ENCODE data around the gene FMNL1.

FMNL1 gene

DNA sequence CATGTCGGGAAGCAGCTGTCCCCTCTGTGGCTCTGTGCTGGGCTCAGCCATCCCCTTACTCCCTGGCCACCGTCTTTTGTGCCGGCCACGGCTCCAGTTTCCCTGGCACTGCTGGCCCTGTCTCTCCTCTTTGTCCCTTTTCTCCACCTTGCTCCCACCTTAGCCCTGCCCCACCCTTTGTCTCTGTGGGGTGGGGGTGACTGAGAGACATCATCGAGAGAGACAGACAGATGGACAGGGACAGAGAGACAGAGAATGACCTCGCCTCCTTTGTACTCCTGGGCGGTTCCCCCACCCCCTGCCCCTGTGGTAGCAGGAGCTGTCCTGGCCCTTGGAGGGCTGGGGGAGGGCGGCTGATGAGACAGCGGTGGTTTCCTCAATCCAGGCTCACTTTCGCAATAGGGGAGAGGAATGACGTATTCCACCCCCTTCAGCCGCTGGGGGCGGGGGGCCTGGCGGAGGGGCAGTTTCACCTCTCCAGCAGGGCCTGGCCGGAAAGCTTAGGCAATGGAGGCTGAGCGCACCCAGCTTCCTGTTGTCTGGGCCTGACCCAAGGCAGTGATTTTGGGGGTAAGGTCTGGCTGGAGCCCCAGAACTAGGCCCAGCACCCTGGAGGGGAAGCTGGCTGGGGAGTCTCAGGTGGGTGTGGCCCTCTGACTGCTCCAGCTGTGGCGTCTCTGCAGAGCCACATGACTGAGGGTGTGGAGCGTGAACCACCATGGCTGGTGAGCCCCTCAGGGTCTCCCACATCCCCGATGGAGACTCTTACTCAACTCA is 7.3 kb downstream of the FMNL1 start:
- Mint-ChIP-seq H3K9me3 (no peaks in the 10 kb centered on the region), H3K4me1 (ENCODE audit: low read depth) (peaks cover 99% of the 10 kb centered on the region), H3K4me3 (peak overlapping the region; percentile 99), H3K27me3 (no peaks in the 10 kb centered on the region), H3K27ac (peak overlapping the region; percentile 98), H3K36me3 (ENCODE audit: low read depth) (peaks cover 40% of the 10 kb centered on the region)

DNA sequence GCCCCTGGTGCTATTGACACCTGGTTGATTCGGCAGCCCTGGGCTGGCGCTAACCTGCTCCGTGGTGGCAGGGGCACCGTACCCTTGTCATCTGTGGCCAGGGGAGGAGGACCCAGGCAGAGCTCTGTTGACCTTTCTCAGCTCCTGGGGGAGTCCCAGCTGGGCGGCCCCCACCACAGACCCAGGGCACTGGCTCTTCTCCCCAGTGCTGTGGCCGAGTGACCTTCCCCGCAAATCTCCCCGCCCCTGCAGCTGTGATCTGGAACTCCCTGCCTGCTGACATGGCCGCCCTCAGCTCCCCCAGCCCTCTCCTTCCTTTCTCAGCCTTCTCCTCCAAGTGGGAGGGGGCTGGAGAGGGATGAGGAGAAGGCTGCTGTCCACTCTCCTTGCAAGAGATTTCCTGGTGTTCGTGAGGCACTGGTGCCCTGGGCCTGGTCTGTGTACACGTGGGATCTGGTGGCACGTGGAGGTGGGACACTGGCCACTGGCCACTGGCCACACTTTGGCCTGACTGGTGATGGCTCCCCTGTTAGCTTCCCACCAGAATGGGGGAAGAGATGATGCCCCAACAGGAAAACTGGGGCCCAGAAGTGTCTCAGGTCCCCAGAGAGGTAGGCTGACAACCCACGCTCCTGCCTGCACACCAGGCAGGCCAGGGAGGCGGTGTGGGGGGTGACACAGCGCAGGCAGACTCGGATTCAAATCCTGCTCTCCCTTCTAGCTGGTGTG is 8.2 kb downstream of the FMNL1 start:
- H3K4me3 Mint-ChIP-seq: peak overlapping the region; percentile 99

DNA sequence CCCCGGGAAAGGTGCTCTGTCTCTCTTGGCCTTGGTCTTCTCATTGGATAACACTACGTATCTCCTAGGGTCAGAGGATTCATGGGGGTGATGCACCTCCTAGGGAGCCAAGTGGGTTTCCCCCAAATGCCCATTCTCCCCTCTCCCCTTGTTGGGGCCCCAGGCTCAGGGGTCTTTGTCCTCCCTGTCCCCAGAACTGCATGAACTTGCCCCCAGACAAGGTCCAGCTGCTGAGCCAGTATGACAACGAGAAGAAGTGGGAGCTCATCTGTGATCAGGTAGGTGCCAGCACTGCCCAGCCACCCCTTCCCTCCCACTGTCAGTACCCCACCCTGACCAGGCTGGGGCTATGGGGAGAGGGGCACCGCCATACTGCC is 8.7 kb downstream of the FMNL1 start:
- Mint-ChIP-seq H3K9me3 (no peaks in the 10 kb centered on the region), H3K4me1 (ENCODE audit: low read depth) (peaks cover 99% of the 10 kb centered on the region), H3K27me3 (no peaks in the 10 kb centered on the region), H3K4me3 (peak overlapping the region; percentile 99), H3K36me3 (ENCODE audit: low read depth) (peaks cover 46% of the 10 kb centered on the region), H3K27ac (peak overlapping the region; percentile 98)

More for the DNA sequence above, 8.2 kb downstream of the FMNL1 start:
- no peaks in the 10 kb centered on the region for H3K27me3 Mint-ChIP-seq
- peaks cover 45% of the 10 kb centered on the region for H3K36me3 Mint-ChIP-seq (ENCODE audit: low read depth)
- peaks cover 99% of the 10 kb centered on the region for H3K4me1 Mint-ChIP-seq (ENCODE audit: low read depth)
- no peaks in the 10 kb centered on the region for H3K9me3 Mint-ChIP-seq
- H3K27ac Mint-ChIP-seq: peak overlapping the region; percentile 98

DNA sequence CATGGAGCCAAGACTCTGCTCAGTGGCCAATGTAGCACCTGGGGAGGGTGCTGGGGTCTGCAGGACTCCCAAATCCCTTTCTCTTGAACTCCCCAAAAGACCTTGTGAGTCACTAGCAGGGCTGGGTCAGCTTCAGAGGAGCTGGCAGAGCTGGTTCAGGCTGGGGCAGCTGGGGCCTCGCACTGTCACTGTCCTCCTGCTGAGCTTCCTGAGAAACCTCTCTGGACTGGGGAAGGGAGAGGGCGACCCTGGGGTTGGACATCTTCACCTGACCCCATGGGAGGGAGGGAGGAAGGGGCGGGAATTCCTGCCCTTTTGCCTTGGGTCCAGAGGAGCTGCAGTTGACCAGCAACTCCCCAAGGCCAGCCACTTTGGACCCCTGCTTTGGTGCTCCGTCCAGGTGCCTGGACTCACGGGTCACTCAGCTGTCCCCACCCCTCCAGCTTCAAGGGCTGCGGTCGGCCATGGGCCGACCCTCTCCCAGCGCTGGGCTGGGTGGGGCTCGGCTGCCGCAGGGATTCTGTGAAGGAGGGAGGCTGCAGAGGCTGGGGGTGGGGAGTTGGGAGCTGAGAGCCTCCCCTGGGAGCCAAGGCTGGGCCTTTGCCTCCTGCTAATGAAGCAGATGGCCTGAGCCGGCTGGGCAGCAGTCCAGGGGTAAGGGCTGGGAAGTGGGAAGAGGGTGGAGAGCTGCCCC is 9.2 kb downstream of the FMNL1 start:
- H3K9me3 Mint-ChIP-seq: no peaks in the 10 kb centered on the region
- peaks cover 44% of the 10 kb centered on the region for H3K36me3 Mint-ChIP-seq (ENCODE audit: low read depth)
- no peaks in the 10 kb centered on the region for H3K27me3 Mint-ChIP-seq
- peak overlapping the region; percentile 99 for H3K4me3 Mint-ChIP-seq
- peaks cover 99% of the 10 kb centered on the region for H3K4me1 Mint-ChIP-seq (ENCODE audit: low read depth)
- peak overlapping the region; percentile 98 for H3K27ac Mint-ChIP-seq

DNA sequence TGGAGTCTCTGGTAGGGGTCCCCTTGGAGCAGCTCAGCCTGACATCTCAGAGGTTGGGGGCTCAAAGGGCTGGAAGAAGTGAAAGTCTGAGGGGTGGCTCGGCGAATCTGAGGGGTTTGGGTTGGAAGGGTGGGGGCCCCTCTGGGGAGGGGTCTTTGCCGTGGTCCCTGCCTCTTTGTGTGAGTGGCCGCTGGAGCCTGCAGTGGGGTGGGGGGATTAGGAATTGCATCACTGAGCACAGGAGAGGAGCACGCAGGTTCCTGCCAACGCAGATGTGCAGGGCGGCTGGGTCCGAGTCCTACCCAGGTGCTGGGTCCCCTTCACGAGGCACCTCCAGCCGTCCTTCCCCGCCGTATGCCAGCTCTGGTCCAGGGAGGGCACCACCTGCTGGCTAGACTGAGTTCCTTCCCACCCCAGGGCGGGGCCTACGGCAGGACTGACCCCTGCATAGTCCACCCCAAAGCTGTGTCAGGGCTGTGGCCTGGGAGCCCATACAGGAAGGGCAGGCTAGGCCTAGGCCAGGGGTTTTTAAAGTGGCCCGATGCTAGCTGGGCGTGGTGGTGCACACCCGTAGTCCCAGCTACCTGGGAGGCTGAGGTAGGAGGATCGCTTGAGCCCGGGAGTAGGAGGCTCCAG is 9.9 kb downstream of the FMNL1 start:
- Mint-ChIP-seq H3K9me3 (no peaks in the 10 kb centered on the region), H3K36me3 (ENCODE audit: low read depth) (peaks cover 40% of the 10 kb centered on the region), H3K4me1 (ENCODE audit: low read depth) (peaks cover 95% of the 10 kb centered on the region), H3K27ac (peak overlapping the region; percentile 98), H3K4me3 (peak overlapping the region; percentile 99), H3K27me3 (no peaks in the 10 kb centered on the region)

DNA sequence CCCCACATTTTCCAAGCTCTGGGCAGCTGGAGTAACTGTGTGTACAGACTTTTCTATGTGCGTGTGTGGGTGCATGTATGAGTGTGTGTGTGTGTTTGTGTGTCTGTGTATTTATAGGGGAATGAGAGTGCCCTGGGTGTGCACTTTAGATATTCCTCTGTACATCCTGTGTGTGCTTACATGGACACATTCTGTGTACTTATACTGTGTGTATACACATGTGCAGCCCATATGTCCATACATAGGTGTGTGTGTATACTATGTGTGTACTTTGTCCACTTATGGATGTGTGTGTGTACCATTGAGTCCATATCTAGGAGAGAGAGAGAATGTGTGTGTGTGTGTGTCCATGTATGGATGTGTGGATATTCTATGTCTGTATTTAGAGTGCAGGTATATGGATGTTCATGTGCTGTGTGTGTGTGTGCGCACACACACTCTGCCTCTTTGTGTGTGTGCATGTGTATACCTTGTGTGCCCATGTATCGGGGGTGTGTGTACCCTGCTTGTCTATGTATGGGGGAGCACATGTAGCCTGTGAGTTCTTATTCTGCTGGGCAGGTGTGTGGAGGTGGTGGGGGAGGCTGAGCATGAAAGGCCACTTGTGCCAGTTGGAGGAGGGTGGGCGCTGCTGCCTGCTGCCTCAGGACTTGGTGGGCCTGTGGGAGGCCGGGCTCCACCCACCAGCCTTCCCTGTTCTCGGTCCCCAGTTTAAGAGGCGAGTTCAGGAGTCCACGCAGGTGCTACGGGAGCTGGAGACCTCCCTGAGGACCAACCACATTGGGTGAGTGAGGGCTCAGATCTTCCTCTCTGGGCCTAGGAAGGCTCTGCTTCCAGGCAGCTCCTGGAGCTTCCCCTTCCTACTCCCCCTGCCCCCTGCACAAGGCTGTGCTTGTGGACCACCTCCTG is 11.1 kb downstream of the FMNL1 start:
- Mint-ChIP-seq H3K36me3 (ENCODE audit: low read depth) (peaks cover 48% of the 10 kb centered on the region), H3K27me3 (no peaks in the 10 kb centered on the region), H3K4me1 (ENCODE audit: low read depth) (peaks cover 87% of the 10 kb centered on the region), H3K27ac (peak overlapping the region; percentile 98), H3K9me3 (no peaks in the 10 kb centered on the region), H3K4me3 (peak overlapping the region; percentile 99)

DNA sequence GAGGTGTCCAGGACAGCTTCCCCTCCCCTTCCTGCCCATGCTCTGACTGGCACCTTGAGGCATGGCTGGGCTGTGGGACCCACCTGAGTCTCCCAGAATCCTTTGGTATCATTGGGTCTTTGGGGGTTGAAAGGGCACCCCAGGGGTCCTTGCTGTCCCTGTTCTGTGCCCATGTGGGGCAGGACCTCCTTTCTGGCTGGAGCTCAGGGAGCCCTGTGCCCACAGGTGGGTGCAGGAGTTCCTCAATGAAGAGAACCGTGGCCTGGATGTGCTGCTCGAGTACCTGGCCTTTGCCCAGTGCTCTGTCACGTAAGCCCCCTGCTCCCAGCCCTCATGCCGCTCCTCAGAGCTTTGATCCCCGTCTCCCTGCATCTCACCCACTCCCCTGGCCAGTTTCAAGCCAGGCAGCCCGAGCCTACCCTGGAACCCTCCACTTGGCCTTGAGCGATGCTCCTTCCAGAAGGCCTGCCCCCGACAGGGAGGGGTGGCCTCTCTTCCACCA is 11.8 kb downstream of the FMNL1 start:
- Mint-ChIP-seq H3K36me3 (ENCODE audit: low read depth) (peaks cover 55% of the 10 kb centered on the region), H3K27ac (peak overlapping the region; percentile 98), H3K9me3 (no peaks in the 10 kb centered on the region), H3K27me3 (no peaks in the 10 kb centered on the region), H3K4me3 (peak overlapping the region; percentile 73), H3K4me1 (ENCODE audit: low read depth) (peaks cover 85% of the 10 kb centered on the region)

DNA sequence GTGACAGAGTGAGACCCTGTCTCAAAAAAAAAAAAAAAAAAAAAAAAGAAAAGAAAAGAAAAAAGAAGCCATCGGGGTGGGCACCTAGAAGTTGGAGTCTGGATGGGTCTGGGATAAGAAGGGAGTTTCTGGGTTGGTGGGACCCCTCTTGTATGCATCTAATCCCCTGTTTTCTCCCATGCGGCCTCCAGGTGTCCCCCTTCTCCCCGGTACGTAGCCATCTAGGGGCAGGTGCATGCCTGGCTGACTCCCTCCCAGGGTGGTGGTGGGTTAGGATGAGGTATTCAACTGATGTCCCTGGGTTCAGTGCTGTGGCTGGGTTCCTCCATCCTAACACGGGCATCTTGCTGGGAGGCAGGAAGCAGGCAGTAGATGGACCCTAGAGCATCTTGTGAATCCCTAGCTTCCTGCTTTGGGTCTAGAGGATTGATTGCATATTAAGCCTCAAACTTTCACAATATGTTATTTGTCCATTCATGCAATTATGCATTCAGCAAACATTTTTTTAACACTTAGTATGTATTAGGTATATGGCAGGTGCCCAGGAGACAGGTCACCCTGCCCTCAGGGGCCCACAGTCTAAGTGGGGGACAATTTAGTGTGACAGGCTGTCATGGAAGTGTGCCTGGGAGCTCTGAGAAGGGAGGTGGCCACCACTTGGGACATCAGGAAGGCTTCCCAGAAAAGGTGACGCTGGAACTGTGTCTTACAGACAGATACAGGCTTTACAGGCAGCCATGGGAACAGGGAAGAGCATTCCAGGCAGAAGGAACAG is 13.1 kb downstream of the FMNL1 start:
- H3K9me3 Mint-ChIP-seq: no peaks in the 10 kb centered on the region
- peak overlapping the region; percentile 57 for H3K4me3 Mint-ChIP-seq
- H3K36me3 Mint-ChIP-seq (ENCODE audit: low read depth): peaks cover 69% of the 10 kb centered on the region
- H3K4me1 Mint-ChIP-seq (ENCODE audit: low read depth): peaks cover 82% of the 10 kb centered on the region
- no peaks in the 10 kb centered on the region for H3K27me3 Mint-ChIP-seq
- peak overlapping the region; percentile 98 for H3K27ac Mint-ChIP-seq

DNA sequence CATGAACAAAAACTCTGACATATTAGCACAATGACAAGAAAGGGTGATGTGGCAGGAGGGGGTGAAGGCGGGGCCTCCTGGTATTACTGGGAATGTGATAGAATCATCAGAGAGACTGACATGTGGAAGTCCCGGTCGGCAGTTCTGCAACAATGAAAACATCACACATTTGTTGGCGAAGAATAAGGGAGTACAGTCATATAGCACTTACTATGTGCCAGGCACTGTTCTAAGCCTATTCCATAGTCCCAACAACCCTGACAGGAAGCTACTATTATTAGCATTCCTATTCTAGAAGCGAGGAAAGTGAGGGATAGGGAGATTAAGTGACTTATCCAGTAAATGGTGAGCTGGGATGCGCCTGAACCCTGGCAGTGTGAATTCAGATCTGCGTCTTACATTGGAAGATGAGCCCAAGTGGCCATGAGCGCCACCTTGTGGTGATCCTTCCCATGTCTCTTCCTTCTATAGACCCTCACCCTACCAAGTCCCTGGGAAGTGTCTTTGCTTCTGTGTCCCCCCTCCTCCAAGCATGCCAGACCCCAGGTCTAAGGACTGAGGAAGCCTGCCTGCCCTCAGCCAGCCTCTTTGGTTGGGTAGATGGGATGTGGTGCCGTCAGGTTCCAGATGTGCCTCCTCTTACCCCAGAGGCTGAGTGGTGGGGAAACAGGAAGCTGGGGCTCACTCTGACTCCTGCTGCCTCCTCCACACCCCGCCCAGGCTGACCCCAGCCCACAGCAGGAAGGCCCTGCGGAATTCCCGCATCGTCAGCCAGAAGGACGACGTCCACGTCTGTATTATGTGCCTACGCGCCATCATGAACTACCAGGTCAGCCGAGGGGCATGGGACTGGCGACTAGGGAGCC is 14.0 kb downstream of the FMNL1 start:
- Mint-ChIP-seq H3K36me3 (ENCODE audit: low read depth) (peaks cover 73% of the 10 kb centered on the region), H3K27me3 (no peaks in the 10 kb centered on the region), H3K4me3 (peak overlapping the region; percentile 57), H3K4me1 (ENCODE audit: low read depth) (peaks cover 76% of the 10 kb centered on the region), H3K27ac (peak overlapping the region; percentile 98), H3K9me3 (no peaks in the 10 kb centered on the region)

DNA sequence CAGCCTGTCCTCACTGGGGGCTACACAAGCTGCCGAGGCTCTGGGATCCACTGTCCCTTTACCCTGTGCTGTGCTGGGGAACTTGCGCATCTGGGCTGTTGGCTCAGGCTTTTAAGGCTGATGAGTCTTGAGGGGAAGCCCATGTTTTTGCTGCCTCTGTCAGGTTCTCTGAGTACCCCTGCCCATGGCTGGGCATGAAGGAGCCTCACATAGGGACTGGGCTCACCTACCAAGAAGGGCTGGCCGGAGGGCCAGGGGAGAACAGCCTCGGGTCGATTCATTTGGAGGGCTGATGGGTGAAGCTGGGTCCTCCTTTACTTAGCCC is 14.6 kb downstream of the FMNL1 start:
- Mint-ChIP-seq H3K4me1 (ENCODE audit: low read depth) (peaks cover 71% of the 10 kb centered on the region), H3K4me3 (no peak overlapping the region), H3K27me3 (no peaks in the 10 kb centered on the region), H3K27ac (peak overlapping the region; percentile 98), H3K36me3 (ENCODE audit: low read depth) (peaks cover 70% of the 10 kb centered on the region), H3K9me3 (no peaks in the 10 kb centered on the region)

DNA sequence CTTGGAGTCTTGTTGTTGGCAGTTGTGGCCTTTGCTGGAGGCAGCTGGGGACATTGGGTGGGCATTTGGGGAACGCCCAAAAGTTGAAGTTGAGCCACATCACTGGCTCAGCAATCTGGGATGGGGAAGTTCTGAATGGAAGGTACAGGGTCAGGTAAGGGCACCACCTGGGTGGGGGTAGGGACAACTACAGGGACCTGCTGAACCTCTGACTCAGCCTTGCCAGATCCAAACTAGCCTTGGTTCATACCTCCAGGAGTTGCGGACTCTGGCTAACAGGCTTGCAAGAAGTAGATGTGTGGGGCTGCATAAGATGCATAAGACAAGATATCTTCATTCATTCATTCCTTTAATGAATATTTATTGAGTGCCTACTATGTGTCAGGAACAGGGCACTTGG is 16.0 kb downstream of the FMNL1 start:
- Mint-ChIP-seq H3K36me3 (ENCODE audit: low read depth) (peaks cover 63% of the 10 kb centered on the region), H3K4me1 (ENCODE audit: low read depth) (peaks cover 57% of the 10 kb centered on the region), H3K9me3 (no peaks in the 10 kb centered on the region), H3K27me3 (no peaks in the 10 kb centered on the region), H3K4me3 (no peak overlapping the region), H3K27ac (peak overlapping the region; percentile 66)

DNA sequence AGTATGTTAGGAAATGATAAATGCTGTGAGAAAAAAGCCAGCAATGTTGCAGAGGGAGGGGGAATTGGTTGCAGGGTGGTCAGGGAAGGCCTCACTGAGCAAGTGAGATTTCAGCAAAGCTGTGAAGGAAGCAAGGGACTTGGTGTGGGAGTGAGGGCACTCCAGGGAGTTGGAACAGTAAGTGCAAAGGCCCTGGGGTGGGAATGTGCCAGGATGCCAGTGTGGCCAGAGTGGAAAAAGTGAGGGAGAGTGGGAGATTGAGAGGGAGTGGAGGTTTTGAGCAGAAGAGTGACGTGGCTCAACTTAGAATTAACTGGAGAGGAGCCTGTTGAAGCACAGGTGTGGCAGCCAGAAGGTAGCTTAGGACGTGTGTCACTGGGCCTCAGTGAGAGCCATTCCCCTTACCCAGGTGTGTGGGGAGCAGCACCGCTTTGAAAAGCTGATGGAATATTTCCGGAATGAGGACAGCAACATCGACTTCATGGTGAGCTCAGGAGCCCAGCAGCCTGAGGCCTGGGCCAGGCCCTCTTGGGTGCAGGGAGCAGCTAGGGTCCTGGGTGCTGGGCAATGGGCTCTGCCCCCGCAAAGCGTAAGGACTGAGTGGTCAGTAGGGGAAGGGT is 16.6 kb downstream of the FMNL1 start:
- peak overlapping the region; percentile 66 for H3K27ac Mint-ChIP-seq
- H3K4me1 Mint-ChIP-seq (ENCODE audit: low read depth): peaks cover 51% of the 10 kb centered on the region
- no peaks in the 10 kb centered on the region for H3K27me3 Mint-ChIP-seq
- H3K9me3 Mint-ChIP-seq: no peaks in the 10 kb centered on the region
- H3K36me3 Mint-ChIP-seq (ENCODE audit: low read depth): peaks cover 64% of the 10 kb centered on the region
- H3K4me3 Mint-ChIP-seq: no peak overlapping the region

All from stimulated activated naive CD8-positive, alpha-beta T cell treated with anti-CD3 and anti-CD28 coated beads, Interleukin-15, Interleukin-2, amounts not matched to agents 100 ng/mL and 50 ng/mL, for 24 hours (primary cell).